ENCODE data around the gene GPR27.

GPR27 gene

GRCh38 chr3:71791634-71792033, 38.0 kb downstream of the GPR27 start:
- no peak for DNase-seq (ENCODE audit: low read depth)
- no peak overlapping the region for H3K4me3 ChIP-seq (ENCODE audit: low read depth, low read length)
- no peak for TF ChIP-seq CTCF (IDR thresholded peaks at IDR 0.05; ENCODE audit: insufficient read depth, low read depth, low read length, missing control alignments)

GRCh38 chr3:71796290-71796689, 42.6 kb downstream of the GPR27 start:
- DNase-seq (ENCODE audit: low read depth), result no peak
- no peak overlapping the region for H3K4me3 ChIP-seq (ENCODE audit: low read depth, low read length)
- no peak for TF ChIP-seq CTCF (IDR thresholded peaks at IDR 0.05; ENCODE audit: insufficient read depth, low read depth, low read length, missing control alignments)

GRCh38 chr3:71797455-71797854, 43.8 kb downstream of the GPR27 start:
- no peak for TF ChIP-seq CTCF (IDR thresholded peaks at IDR 0.05; ENCODE audit: insufficient read depth, low read depth, low read length, missing control alignments)
- H3K4me3 ChIP-seq (ENCODE audit: low read depth, low read length), result no peak overlapping the region
- DNase-seq (ENCODE audit: low read depth), result no peak

GRCh38 chr3:71800023-71800422, 46.4 kb downstream of the GPR27 start:
- H3K4me3 ChIP-seq (ENCODE audit: low read depth, low read length), result no peak overlapping the region
- no peak for TF ChIP-seq CTCF (IDR thresholded peaks at IDR 0.05; ENCODE audit: insufficient read depth, low read depth, low read length, missing control alignments)
- no peak for DNase-seq (ENCODE audit: low read depth)

GRCh38 chr3:71801986-71802385, 48.3 kb downstream of the GPR27 start:
- no peak overlapping the region for H3K4me3 ChIP-seq (ENCODE audit: low read depth, low read length)
- DNase-seq (ENCODE audit: low read depth), result no peak
- TF ChIP-seq CTCF (IDR thresholded peaks at IDR 0.05; ENCODE audit: insufficient read depth, low read depth, low read length, missing control alignments), result no peak

GRCh38 chr3:71803248-71803647, 49.6 kb downstream of the GPR27 start:
- no peak for DNase-seq (ENCODE audit: low read depth)
- TF ChIP-seq CTCF (IDR thresholded peaks at IDR 0.05; ENCODE audit: insufficient read depth, low read depth, low read length, missing control alignments), result no peak
- no peak overlapping the region for H3K4me3 ChIP-seq (ENCODE audit: low read depth, low read length)

GRCh38 chr3:71805199-71805598, 51.5 kb downstream of the GPR27 start:
- no peak for DNase-seq (ENCODE audit: low read depth)
- H3K4me3 ChIP-seq (ENCODE audit: low read depth, low read length), result no peak overlapping the region
- TF ChIP-seq CTCF (IDR thresholded peaks at IDR 0.05; ENCODE audit: insufficient read depth, low read depth, low read length, missing control alignments), result no peak

Data from GM12865 (cell line).